H9 (cell line): ENCODE results near the gene TRUB1. TPM values are rescaled to one million over a fixed set of nuclear protein-coding genes. Genes with fewer than 3 reads are reported as not detected.

Experiments
- DNase-seq: peaks from one replicate; pipeline ENCODE4 v3.0.0-alpha.2; 2017
- H2AFZ ChIP-seq: one replicate; pipeline ENCODE4 v1.6.1; 2013; ENCODE audit warnings: mild to moderate bottlenecking, low read length, control low read depth, moderate library complexity
- H2AK5ac ChIP-seq: 2 replicates; pipeline ENCODE4 v1.6.1; 2013; ENCODE audit warnings: low read length, control low read depth, mixed read lengths; ENCODE audit not compliant: insufficient read length
- H2BK120ac ChIP-seq: one replicate; pipeline ENCODE4 v1.6.1; 2013; ENCODE audit warnings: low read depth, mild to moderate bottlenecking, low read length, control low read depth, inconsistent platforms; ENCODE audit not compliant: poor library complexity, severe bottlenecking
- H2BK12ac ChIP-seq: 2 replicates; pipeline ENCODE4 v1.6.1; 2013; ENCODE audit warnings: low read length, control low read depth, mixed read lengths, low read depth; ENCODE audit not compliant: insufficient read length
- H2BK15ac ChIP-seq: 2 replicates; pipeline ENCODE4 v1.6.1; 2013; ENCODE audit warnings: low read depth, low read length, control low read depth
- H2BK20ac ChIP-seq: one replicate; pipeline ENCODE4 v1.6.1; 2013; ENCODE audit warnings: low read depth, mild to moderate bottlenecking, low read length, control low read depth, inconsistent platforms; ENCODE audit not compliant: poor library complexity, severe bottlenecking
- H2BK5ac ChIP-seq: 2 replicates; pipeline ENCODE4 v1.6.1; 2013; ENCODE audit warnings: low read length, control low read depth, mixed read lengths; ENCODE audit not compliant: insufficient read length
- H3K14ac ChIP-seq: 2 replicates; pipeline ENCODE4 v1.6.1; 2013; ENCODE audit warnings: low read length, control low read depth; ENCODE audit not compliant: insufficient read depth
- H3K18ac ChIP-seq: 2 replicates; pipeline ENCODE4 v1.6.1; 2013; ENCODE audit warnings: low read depth, mild to moderate bottlenecking, mixed read lengths, low read length, control low read depth; ENCODE audit not compliant: insufficient read length
- H3K23ac ChIP-seq: 2 replicates; pipeline ENCODE4 v1.6.1; 2013; ENCODE audit warnings: low read length, control low read depth, mixed read lengths, low read depth; ENCODE audit not compliant: insufficient read length
- H3K23me2 ChIP-seq: 2 replicates; pipeline ENCODE4 v1.6.1; 2013; ENCODE audit warnings: low read depth, mild to moderate bottlenecking, mixed read lengths, low read length, control low read depth; ENCODE audit not compliant: insufficient read length, poor library complexity, severe bottlenecking
- H3K27ac ChIP-seq: 2 replicates; pipeline ENCODE4 v1.5.1; 2013; ENCODE audit warnings: low read length, control low read depth, mixed read lengths, low read depth; ENCODE audit not compliant: insufficient read length
- H3K27me3 ChIP-seq: 2 replicates; pipeline ENCODE4 v1.6.1; 2013; ENCODE audit warnings: low read length, control low read depth, inconsistent platforms; ENCODE audit not compliant: insufficient read depth
- H3K4ac ChIP-seq: 2 replicates; pipeline ENCODE4 v1.6.1; 2013; ENCODE audit warnings: low read depth, mild to moderate bottlenecking, control low read depth, inconsistent platforms, low read length, moderate library complexity
- H3K4me1 ChIP-seq: 2 replicates; pipeline ENCODE4 v1.6.1; 2013; ENCODE audit warnings: low read length, control low read depth, inconsistent platforms; ENCODE audit not compliant: insufficient read depth
- H3K4me2 ChIP-seq: 2 replicates; pipeline ENCODE4 v1.6.1; 2013; ENCODE audit warnings: low read length, control low read depth, mixed read lengths; ENCODE audit not compliant: insufficient read length, insufficient read depth
- H3K56ac ChIP-seq: 2 replicates; pipeline ENCODE4 v1.6.1; 2013; ENCODE audit warnings: low read depth, mild to moderate bottlenecking, mixed read lengths, low read length, control low read depth; ENCODE audit not compliant: insufficient read length
- H3K79me1 ChIP-seq: 2 replicates; pipeline ENCODE4 v1.6.1; 2013; ENCODE audit warnings: low read depth, mild to moderate bottlenecking, moderate library complexity, low read length, control low read depth, inconsistent platforms; ENCODE audit not compliant: insufficient read depth, poor library complexity, severe bottlenecking
- H3K79me2 ChIP-seq: 2 replicates; pipeline ENCODE4 v1.6.1; 2013; ENCODE audit warnings: low read length, control low read depth, inconsistent platforms; ENCODE audit not compliant: insufficient read depth
- H3K9ac ChIP-seq: 2 replicates; pipeline ENCODE4 v1.6.1; 2013; ENCODE audit warnings: low read length, control low read depth, mixed read lengths; ENCODE audit not compliant: insufficient read length; ENCODE audit errors: extremely low read depth
- H3K9me3 ChIP-seq: one replicate; pipeline ENCODE4 v1.6.1; 2013; ENCODE audit warnings: low read depth, low read length, inconsistent platforms; ENCODE audit not compliant: control insufficient read depth
- H3T11ph ChIP-seq: one replicate; pipeline ENCODE4 v1.6.1; 2013; ENCODE audit warnings: mild to moderate bottlenecking, low read length, control low read depth, inconsistent platforms
- H4K20me1 ChIP-seq: one replicate; pipeline ENCODE4 v1.6.1; 2013; ENCODE audit not compliant: control insufficient read depth, insufficient read length, insufficient read depth
- H4K5ac ChIP-seq: 2 replicates; pipeline ENCODE4 v1.6.1; 2013; ENCODE audit warnings: low read depth, mild to moderate bottlenecking, mixed read lengths, low read length, control low read depth; ENCODE audit not compliant: insufficient read length
- H4K8ac ChIP-seq: replicated peaks from 2 replicates; pipeline ENCODE4 v1.6.1; 2013; ENCODE audit warnings: low read length, control low read depth, mixed read lengths, low read depth; ENCODE audit not compliant: insufficient read length
- H4K91ac ChIP-seq: 2 replicates; pipeline ENCODE4 v1.6.1; 2013; ENCODE audit warnings: low read depth, mild to moderate bottlenecking, moderate library complexity, mixed read lengths, low read length, control low read depth; ENCODE audit not compliant: insufficient read length
- H3K27ac Mint-ChIP-seq, 3 experiments: 2 replicates in 2 of 3; 3 replicates in 1 of 3; pipeline ENCODE4 v1.8.0; 2020 to 2021; ENCODE audit warnings: mixed read lengths in 3 of 3, mild to moderate bottlenecking in 1 of 3, moderate library complexity in 1 of 3
- H3K27me3 Mint-ChIP-seq: 2 replicates; pipeline ENCODE4 v1.8.0; 2021; ENCODE audit warnings: low read depth, mild to moderate bottlenecking, moderate library complexity, mixed read lengths
- H3K36me3 Mint-ChIP-seq, 3 experiments: 2 replicates in 2 of 3; 3 replicates in 1 of 3; pipeline ENCODE4 v1.8.0; 2020 to 2021; ENCODE audit warnings: low read depth in 3 of 3, mixed read lengths in 3 of 3; ENCODE audit not compliant: insufficient read depth in 1 of 3
- H3K4me1 Mint-ChIP-seq, 2 experiments: 2 replicates each; pipeline ENCODE4 v1.8.0; 2020; ENCODE audit warnings: mixed read lengths in 2 of 2
- H3K4me3 Mint-ChIP-seq, 2 experiments: 2 replicates in 1 of 2; 3 replicates in 1 of 2; pipeline ENCODE4 v1.8.0; 2020 to 2021; ENCODE audit warnings: mild to moderate bottlenecking in 2 of 2, mixed read lengths in 2 of 2, moderate library complexity in 1 of 2
- H3K9me3 Mint-ChIP-seq, 2 experiments: 2 replicates in 1 of 2; 3 replicates in 1 of 2; pipeline ENCODE4 v1.8.0; 2020; ENCODE audit warnings: mild to moderate bottlenecking in 2 of 2, mixed read lengths in 2 of 2, moderate library complexity in 1 of 2
- WGBS: extraction: QIAGEN DNeasy Blood & Tissue Kit; methylation state at CpG from one replicate; pipeline ENCODE4 v1.1.7; 2013; ENCODE audit warnings: missing lambda C conversion rate, low lambda C conversion rate, mixed read lengths; ENCODE audit not compliant: insufficient read length; ENCODE audit errors: extremely low coverage; 5-methylcytosine and 5-hydroxymethylcytosine counted together
- total RNA-seq: library from RNA; stranded (reverse); gene quantifications from 2 replicates; pipeline ENCODE4 v1.2.1, GENCODE V29; 2021
- TF ChIP-seq, protein P1 (sequence below): fragments of 200-600 bp; sonication (generic); conservative IDR thresholded peaks from 3 replicates; pipeline ENCODE4 v1.8.0; 2021; ENCODE audit warnings: antibody characterized with exemption, mild to moderate bottlenecking

The TRUB1 gene
- total RNA-seq, 1 experiment from 2014 or later, result 20.6 TPM

DNA sequence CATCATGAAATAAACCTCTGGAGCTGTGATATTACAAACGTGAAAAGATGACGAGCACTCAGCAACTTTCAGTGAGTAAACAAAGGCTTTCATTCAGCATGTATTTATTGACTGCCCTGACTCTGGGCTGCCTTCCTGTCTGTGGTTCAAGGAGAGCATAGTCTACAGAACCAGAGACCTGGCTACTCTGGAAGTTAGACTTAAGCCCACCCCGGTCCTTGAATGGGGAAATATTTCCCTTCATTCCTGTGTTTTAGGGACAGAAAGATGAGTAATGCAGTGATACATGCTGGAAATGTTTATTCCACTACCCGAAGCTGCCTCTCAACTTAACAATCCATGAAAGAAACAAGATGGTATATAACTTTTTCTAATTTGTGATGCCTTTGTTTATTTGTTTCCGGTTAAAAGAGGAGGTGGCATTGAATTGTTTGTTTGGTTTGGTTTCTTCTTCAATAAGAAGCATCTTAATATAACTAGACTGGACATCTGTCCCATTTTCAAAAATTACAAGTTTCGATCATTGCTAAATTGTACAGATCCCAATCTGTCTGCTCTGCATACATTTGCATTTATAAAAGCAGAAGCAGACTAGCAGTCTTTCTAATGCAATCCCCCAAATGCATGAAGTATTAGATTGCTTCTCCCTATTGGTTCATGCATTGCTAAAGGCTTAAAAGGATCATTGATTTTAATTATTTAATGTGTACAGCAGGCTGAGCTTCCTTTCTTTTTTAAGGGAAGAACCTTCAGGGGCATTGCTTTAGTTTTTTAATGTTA is 57.7 kb downstream of the TRUB1 start:
- TF ChIP-seq, protein P1, sequence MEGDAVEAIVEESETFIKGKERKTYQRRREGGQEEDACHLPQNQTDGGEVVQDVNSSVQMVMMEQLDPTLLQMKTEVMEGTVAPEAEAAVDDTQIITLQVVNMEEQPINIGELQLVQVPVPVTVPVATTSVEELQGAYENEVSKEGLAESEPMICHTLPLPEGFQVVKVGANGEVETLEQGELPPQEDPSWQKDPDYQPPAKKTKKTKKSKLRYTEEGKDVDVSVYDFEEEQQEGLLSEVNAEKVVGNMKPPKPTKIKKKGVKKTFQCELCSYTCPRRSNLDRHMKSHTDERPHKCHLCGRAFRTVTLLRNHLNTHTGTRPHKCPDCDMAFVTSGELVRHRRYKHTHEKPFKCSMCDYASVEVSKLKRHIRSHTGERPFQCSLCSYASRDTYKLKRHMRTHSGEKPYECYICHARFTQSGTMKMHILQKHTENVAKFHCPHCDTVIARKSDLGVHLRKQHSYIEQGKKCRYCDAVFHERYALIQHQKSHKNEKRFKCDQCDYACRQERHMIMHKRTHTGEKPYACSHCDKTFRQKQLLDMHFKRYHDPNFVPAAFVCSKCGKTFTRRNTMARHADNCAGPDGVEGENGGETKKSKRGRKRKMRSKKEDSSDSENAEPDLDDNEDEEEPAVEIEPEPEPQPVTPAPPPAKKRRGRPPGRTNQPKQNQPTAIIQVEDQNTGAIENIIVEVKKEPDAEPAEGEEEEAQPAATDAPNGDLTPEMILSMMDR, result no peak
- Histone ChIP-seq H2BK5ac (no peak overlapping the region), H2BK120ac (no peak overlapping the region), H3K18ac (no peak overlapping the region), H3K4me1 (peaks cover 4% of the 10 kb centered on the region; the same call in 1 of the 2 replicates), H3K23ac (no peak overlapping the region), H4K8ac (no peak overlapping the region), H2BK20ac (no peak overlapping the region), H3K4me2 (no peak overlapping the region), H3K27ac (no peak overlapping the region), H3K9me3 (no peaks in the 10 kb centered on the region), H2AK5ac (no peak overlapping the region), H3K79me2 (no peaks in the 10 kb centered on the region), H3K56ac (no peak overlapping the region), H4K20me1 (no peaks in the 10 kb centered on the region), H3K79me1 (no peaks in the 10 kb centered on the region), H3T11ph (no peak overlapping the region), H4K91ac (no peak overlapping the region), H3K23me2 (no peaks in the 10 kb centered on the region), H2AFZ (no peak overlapping the region), H3K14ac (no peak overlapping the region), H4K5ac (no peak overlapping the region), H3K9ac (no peak overlapping the region), H2BK15ac (no peak overlapping the region), H3K4ac (no peak overlapping the region), H2BK12ac (no peak overlapping the region), H3K27me3 (no peaks in the 10 kb centered on the region)
- Mint-ChIP-seq H3K4me3 (no peak overlapping the region), H3K9me3 (no peaks in the 10 kb centered on the region), H3K27ac (0 out of 7 replicates have a peak overlapping the region, but pooled peaks of 1 of the 3 experiments have one; percentile 45), H3K36me3 (no peaks in the 10 kb centered on the region), H3K4me1 (peaks cover 8 to 9% of the 10 kb centered on the region in 2 experiments), H3K27me3 (no peaks in the 10 kb centered on the region)
- DNase-seq, result no peak
- no CpG with 5 or more reads among the region's 6 CpGs for WGBS
